Neural crest cell (in vitro differentiated cells): ENCODE results near the gene RANBP17. TPM values are rescaled to one million over a fixed set of nuclear protein-coding genes. Genes with fewer than 3 reads are reported as not detected.

Experiments
- DNase-seq: peaks from one replicate; pipeline ENCODE4 v3.0.0; 2021; ENCODE audit warnings: low read depth, mixed read lengths, low spot score
- H3K27ac Mint-ChIP-seq: one replicate; pipeline ENCODE4 v1.8.0; 2021; ENCODE audit warnings: mild to moderate bottlenecking, mixed read lengths; ENCODE audit not compliant: unreplicated experiment
- H3K27me3 Mint-ChIP-seq: 2 replicates; pipeline ENCODE4 v1.8.0; 2021; ENCODE audit warnings: low read depth, mild to moderate bottlenecking, mixed read lengths
- H3K36me3 Mint-ChIP-seq: 2 replicates; pipeline ENCODE4 v1.8.0; 2021; ENCODE audit warnings: low read depth, mild to moderate bottlenecking, mixed read lengths
- H3K4me1 Mint-ChIP-seq: 2 replicates; pipeline ENCODE4 v1.8.0; 2021; ENCODE audit warnings: mixed read lengths
- H3K4me3 Mint-ChIP-seq: one replicate; pipeline ENCODE4 v1.8.0; 2021; ENCODE audit warnings: mild to moderate bottlenecking, mixed read lengths
- H3K9me3 Mint-ChIP-seq: 2 replicates; pipeline ENCODE4 v1.8.0; 2021; ENCODE audit warnings: mixed read lengths
- CTCF ChIP-seq: fragments of 200-600 bp; sonication (generic); conservative IDR thresholded peaks from 2 replicates; pipeline ENCODE4 v1.5.0; 2021; ENCODE audit warnings: antibody characterized with exemption, mild to moderate bottlenecking
- long read RNA-seq: library from polyadenylated mRNA; unstranded; transcript quantifications from one replicate; pipeline ENCODE4 v2.0.0, GENCODE V29; 2020
- total RNA-seq: library from RNA; stranded (reverse); gene quantifications from 2 replicates; pipeline ENCODE4 v1.2.1, GENCODE V29; 2021

The RANBP17 gene
- total RNA-seq, result 24.2 and 26.9 TPM in 2 replicates
- long read RNA-seq, transcript RANBP17-202 (7 exons, 1,199 nt), result major isoform, 10 of 31 reads
- long read RNA-seq, partial matches to known transcripts, result 7 of 31 reads
- long read RNA-seq, other reads (novel, unspliced or antisense), result 12 of 31 reads

GRCh38 chr5:170861917-170862766 is at the start of gene RANBP17:
TSS of gene RANBP17 (plus strand) at chr5:170862018.
- Mint-ChIP-seq H3K36me3 (peaks cover 29% of the 10 kb centered on the region), H3K4me1 (peaks cover 23% of the 10 kb centered on the region), H3K27ac (peak within 1 kb of the TSS; percentile 95), H3K9me3 (peaks cover 20% of the 10 kb centered on the region), H3K27me3 (peaks cover 6% of the 10 kb centered on the region), H3K4me3 (peak within 1 kb of the TSS; percentile 90)
- DNase-seq, result peak; percentile 65
- TF ChIP-seq CTCF, result peak; percentile 19

GRCh38 chr5:170813231-170813630 is 48.6 kb upstream of the RANBP17 start:
- TF ChIP-seq CTCF, result no peak
- H3K27me3 Mint-ChIP-seq, result peaks cover 6% of the 10 kb centered on the region
- no peaks in the 10 kb centered on the region for H3K9me3 Mint-ChIP-seq
- no peak overlapping the region for H3K4me3 Mint-ChIP-seq
- DNase-seq, result no peak
- no peak overlapping the region for H3K27ac Mint-ChIP-seq
- no peaks in the 10 kb centered on the region for H3K36me3 Mint-ChIP-seq
- no peaks in the 10 kb centered on the region for H3K4me1 Mint-ChIP-seq

DNA sequence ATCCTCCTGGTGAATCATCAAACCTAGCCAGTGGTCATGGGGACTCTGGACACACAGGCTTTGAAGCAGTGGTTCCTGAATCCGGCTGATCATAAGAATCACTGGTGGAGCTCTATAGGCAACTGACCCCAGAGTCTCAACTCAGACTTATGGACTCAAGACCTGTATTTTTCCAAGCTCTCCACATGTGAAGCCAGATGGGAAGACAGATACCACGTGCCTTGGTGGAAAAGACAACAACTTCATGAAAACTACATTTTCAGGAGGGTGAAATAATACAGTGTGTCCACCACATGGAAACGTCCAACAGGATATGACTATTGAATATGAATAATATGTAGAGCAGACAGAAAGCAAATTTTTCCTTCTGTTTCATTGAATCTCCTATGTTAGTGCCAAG is 44.6 kb upstream of the RANBP17 start:
- no peaks in the 10 kb centered on the region for H3K9me3 Mint-ChIP-seq
- TF ChIP-seq CTCF, result no peak
- no peaks in the 10 kb centered on the region for H3K4me1 Mint-ChIP-seq
- no peak overlapping the region for H3K4me3 Mint-ChIP-seq
- H3K27me3 Mint-ChIP-seq, result peaks cover 2% of the 10 kb centered on the region
- no peak overlapping the region for H3K27ac Mint-ChIP-seq
- H3K36me3 Mint-ChIP-seq, result no peaks in the 10 kb centered on the region
- DNase-seq, result no peak

GRCh38 chr5:170818232-170818631 is 43.6 kb upstream of the RANBP17 start:
- Mint-ChIP-seq H3K4me1 (no peaks in the 10 kb centered on the region), H3K27ac (no peak overlapping the region), H3K4me3 (no peak overlapping the region)

GRCh38 chr5:170819824-170820223 is 42.0 kb upstream of the RANBP17 start:
- no peaks in the 10 kb centered on the region for H3K4me1 Mint-ChIP-seq
- no peak overlapping the region for H3K4me3 Mint-ChIP-seq
- peaks cover 2% of the 10 kb centered on the region for H3K27me3 Mint-ChIP-seq
- H3K36me3 Mint-ChIP-seq, result no peaks in the 10 kb centered on the region
- no peak for DNase-seq
- TF ChIP-seq CTCF, result no peak
- H3K9me3 Mint-ChIP-seq, result no peaks in the 10 kb centered on the region
- no peak overlapping the region for H3K27ac Mint-ChIP-seq

More at GRCh38 chr5:170818232-170818631, 43.6 kb upstream of the RANBP17 start:
- no peaks in the 10 kb centered on the region for H3K36me3 Mint-ChIP-seq
- H3K9me3 Mint-ChIP-seq, result no peaks in the 10 kb centered on the region
- no peak for TF ChIP-seq CTCF
- DNase-seq, result no peak
- H3K27me3 Mint-ChIP-seq, result peaks cover 2% of the 10 kb centered on the region
